ENCODE results near the gene OGFOD1.

GRCh38 chr16:56518425-56518824 is 67.1 kb downstream of the OGFOD1 start:
- TF ChIP-seq CTCF (IDR thresholded peaks at IDR 0.05 in 2 of 3, conservative IDR thresholded peaks at IDR 0.05 in 1 of 3; ENCODE audit: borderline replicate concordance in 1 of 3, insufficient read depth in 1 of 3, low read depth in 2 of 3, low read length in 2 of 3) (no peak), MAX (IDR thresholded peaks at IDR 0.05) (no peak), TCF7L2 (IDR thresholded peaks at IDR 0.05; ENCODE audit: borderline replicate concordance, extremely low read depth, insufficient read depth, insufficient read length) (no peak), ZBTB33 (IDR thresholded peaks at IDR 0.05; ENCODE audit: extremely low read depth, insufficient replicate concordance, low read length) (no peak), POLR2A (IDR thresholded peaks at IDR 0.05; ENCODE audit: borderline replicate concordance, extremely low read depth, insufficient read depth, insufficient read length) (no peak), SRF (IDR thresholded peaks at IDR 0.05; ENCODE audit: low read depth) (no peak), EZH2 (IDR thresholded peaks at IDR 0.05) (no peak), ZNF274 (IDR thresholded peaks at IDR 0.05; ENCODE audit: low read depth, low read length) (no peak), REST (IDR thresholded peaks at IDR 0.05; ENCODE audit: low read depth) (no peak), CEBPB (IDR thresholded peaks at IDR 0.05; ENCODE audit: low read depth) (no peak)

All from HCT116 (cell line).